Body of pancreas (tissue), 4 donors: Measurements from ENCODE around the gene TRIM42. TPM values are rescaled to one million over a fixed set of nuclear protein-coding genes. Genes with fewer than 3 reads are reported as not detected.

Experiments used
- ATAC-seq: fragments of 150-250 bp; one replicate; pipeline ENCODE4 v1.9.1; 2016
- DNase-seq, 4 donors: peaks; one replicate each; pipeline ENCODE4 v3.0.0-alpha.2; 2019
- H3K27ac ChIP-seq, 4 donors: fragments of 200-600 bp; sonication (generic); 1 replicate in 3 of 4; 2 replicates in 1 of 4; pipeline versions ENCODE4 v1.5.1 to v1.6.1; 2016 to 2019; ENCODE audit warnings: mild to moderate bottlenecking in 1 of 4, mixed read lengths in 1 of 4, moderate library complexity in 1 of 4
- H3K27me3 ChIP-seq, 2 donors: fragments of 200-600 bp; sonication (generic); one replicate each; pipeline ENCODE4 v1.6.0; 2016; ENCODE audit warnings: mild to moderate bottlenecking in 1 of 2
- H3K36me3 ChIP-seq, 2 donors: fragments of 200-600 bp; sonication (generic); replicated peaks in 1 of 2; 2 replicates each; pipeline ENCODE4 v1.5.1; 2016; ENCODE audit warnings: low read depth in 2 of 2; ENCODE audit not compliant: insufficient read depth in 1 of 2
- H3K4me1 ChIP-seq: fragments of 200-600 bp; sonication (generic); one replicate; pipeline ENCODE4 v1.6.0; 2016
- H3K4me3 ChIP-seq, 2 donors: fragments of 200-600 bp; sonication (generic); 1 replicate in 1 of 2; 2 replicates in 1 of 2; pipeline ENCODE4 v1.5.1; 2016 to 2019
- H3K9me3 ChIP-seq, 3 donors: fragments of 200-600 bp; sonication (generic); 1 replicate in 2 of 3; 2 replicates in 1 of 3; pipeline ENCODE4 v1.5.1; 2016
- CTCF ChIP-seq, 7 experiments: fragments of 450-650 bp in 4 of 7; fragments of 200-600 bp in 3 of 7; sonication (generic) in 3 of 7; IDR thresholded peaks; one replicate each; pipeline ENCODE4 v1.5.1; 2016 to 2019; ENCODE audit warnings: antibody characterized with exemption in 7 of 7
- POLR2A ChIP-seq, 3 donors: fragments of 450-650 bp; IDR thresholded peaks; one replicate each; pipeline ENCODE4 v1.6.1; 2016; ENCODE audit warnings: antibody characterized with exemption in 3 of 3, mild to moderate bottlenecking in 2 of 3
- WGBS, 2 donors: methylation state at CpG; one replicate each; pipeline ENCODE4 v1.1.5; 2017; 5-methylcytosine and 5-hydroxymethylcytosine counted together
- intact Hi-C: fragments of 100-400 bp; cut with DNase I; formaldehyde crosslinking; loops from one replicate; pipeline ENCODE4 v1.15.1; 2023
- total RNA-seq, 2 donors: library from RNA; depleted of rRNA; stranded (reverse); fragments of >200 nt; gene quantifications; one replicate each; pipeline ENCODE4 v1.1.0, GENCODE V29; 2016

TRIM42 gene
- total RNA-seq, 2 donors from 2014 or later, result not detected

GRCh38 chr3:140748171-140748570 is 70.3 kb downstream of the TRIM42 start:
- ATAC-seq (no peak), DNase-seq (no peak)
- H3K27me3 ChIP-seq, result no peaks in the 10 kb centered on the region
- 59 to 64% methylated on average over 3 of the region's 3 CpGs for WGBS, 2 donors
- H3K27ac ChIP-seq, result no peak overlapping the region
- no peaks in the 10 kb centered on the region for H3K9me3 ChIP-seq
- H3K4me3 ChIP-seq, result no peak overlapping the region
- no peaks in the 10 kb centered on the region for H3K4me1 ChIP-seq
- no peak for TF ChIP-seq POLR2A (IDR thresholded peaks at IDR 0.05)
- TF ChIP-seq CTCF (IDR thresholded peaks at IDR 0.05), result no peak
- no peaks in the 10 kb centered on the region for H3K36me3 ChIP-seq
- intact Hi-C loops, result no loop called here

GRCh38 chr3:140748903-140749302 is 71.0 kb downstream of the TRIM42 start:
- DNase-seq, result no peak
- WGBS, 2 donors, result 74 to 82% methylated on average over 1 of the region's 1 CpG
- no peaks in the 10 kb centered on the region for H3K36me3 ChIP-seq
- intact Hi-C loops, result no loop called here
- no peak overlapping the region for H3K27ac ChIP-seq
- no peak for ATAC-seq
- H3K4me3 ChIP-seq, result no peak overlapping the region
- TF ChIP-seq POLR2A (IDR thresholded peaks at IDR 0.05), result no peak
- no peak for TF ChIP-seq CTCF (IDR thresholded peaks at IDR 0.05)
- no peaks in the 10 kb centered on the region for H3K4me1 ChIP-seq
- no peaks in the 10 kb centered on the region for H3K27me3 ChIP-seq
- H3K9me3 ChIP-seq, result no peaks in the 10 kb centered on the region
